T-helper 2 cell treated with Interferon-gamma antibody and Interleukin-4, amounts not matched to agents 5 μg/mL and 100 μg/mL, for 36 hours (primary cell): Measurements from ENCODE around the gene CREB3.
A peak's percentile ranks its signal among the peaks of the same experiment; 100 is the strongest.

ENCODE experiments used
- DNase-seq: peaks from one replicate; pipeline ENCODE4 v3.0.0; 2021; ENCODE audit warnings: low spot score
- H3K27ac Mint-ChIP-seq: one replicate; pipeline ENCODE4 v1.8.0; 2021; ENCODE audit warnings: mild to moderate bottlenecking, mixed read lengths
- H3K27me3 Mint-ChIP-seq: one replicate; pipeline ENCODE4 v1.8.0; 2021; ENCODE audit warnings: low read depth, mixed read lengths
- H3K36me3 Mint-ChIP-seq: one replicate; pipeline ENCODE4 v1.8.0; 2021; ENCODE audit warnings: low read depth, mixed read lengths
- H3K4me1 Mint-ChIP-seq: one replicate; pipeline ENCODE4 v1.8.0; 2021; ENCODE audit warnings: low read depth, mixed read lengths
- H3K4me3 Mint-ChIP-seq: one replicate; pipeline ENCODE4 v1.8.0; 2022; ENCODE audit warnings: mild to moderate bottlenecking, moderate library complexity, mixed read lengths
- H3K9me3 Mint-ChIP-seq: one replicate; pipeline ENCODE4 v1.8.0; 2021; ENCODE audit warnings: mixed read lengths

Gene CREB3

GRCh38 chr9:35711501-35712428 lies 20.7 kb upstream of the CREB3 start:
- no peak for DNase-seq
- Mint-ChIP-seq H3K27ac (no peak overlapping the region), H3K4me1 (peaks cover 2% of the 10 kb centered on the region), H3K36me3 (peaks cover 91% of the 10 kb centered on the region), H3K4me3 (no peak overlapping the region), H3K9me3 (no peaks in the 10 kb centered on the region), H3K27me3 (no peaks in the 10 kb centered on the region)

- Mint-ChIP-seq H3K9me3 (no peaks in the 10 kb centered on the region), H3K4me1 (peaks cover 2% of the 10 kb centered on the region), H3K36me3 (peaks cover 91% of the 10 kb centered on the region), H3K4me3 (no peak overlapping the region), H3K27me3 (no peaks in the 10 kb centered on the region), H3K27ac (no peak overlapping the region)
- DNase-seq: no peak
These were observed 19.6 kb upstream of the CREB3 start for GRCh38 chr9:35712762-35713400.

GRCh38 chr9:35713578-35713977 lies 18.9 kb upstream of the CREB3 start:
- Mint-ChIP-seq H3K27ac (no peak overlapping the region), H3K36me3 (peaks cover 91% of the 10 kb centered on the region), H3K4me1 (peaks cover 2% of the 10 kb centered on the region), H3K4me3 (no peak overlapping the region), H3K9me3 (no peaks in the 10 kb centered on the region), H3K27me3 (no peaks in the 10 kb centered on the region)
- no peak for DNase-seq

- H3K9me3 Mint-ChIP-seq: no peaks in the 10 kb centered on the region
- no peaks in the 10 kb centered on the region for H3K27me3 Mint-ChIP-seq
- H3K27ac Mint-ChIP-seq: no peak overlapping the region
- DNase-seq: no peak
- H3K36me3 Mint-ChIP-seq: peaks cover 88% of the 10 kb centered on the region
- no peak overlapping the region for H3K4me3 Mint-ChIP-seq
- H3K4me1 Mint-ChIP-seq: peaks cover 2% of the 10 kb centered on the region
These were observed 18.3 kb upstream of the CREB3 start for GRCh38 chr9:35714123-35714522.

- no peak overlapping the region for H3K4me3 Mint-ChIP-seq
- peaks cover 2% of the 10 kb centered on the region for H3K4me1 Mint-ChIP-seq
- no peak overlapping the region for H3K27ac Mint-ChIP-seq
- H3K27me3 Mint-ChIP-seq: no peaks in the 10 kb centered on the region
- peaks cover 90% of the 10 kb centered on the region for H3K36me3 Mint-ChIP-seq
- no peak for DNase-seq
- H3K9me3 Mint-ChIP-seq: no peaks in the 10 kb centered on the region
These were observed 17.8 kb upstream of the CREB3 start for GRCh38 chr9:35714579-35715252.

- H3K9me3 Mint-ChIP-seq: no peaks in the 10 kb centered on the region
- peaks cover 89% of the 10 kb centered on the region for H3K36me3 Mint-ChIP-seq
- H3K27me3 Mint-ChIP-seq: no peaks in the 10 kb centered on the region
- H3K4me3 Mint-ChIP-seq: no peak overlapping the region
- no peak for DNase-seq
- peaks cover 2% of the 10 kb centered on the region for H3K4me1 Mint-ChIP-seq
- H3K27ac Mint-ChIP-seq: no peak overlapping the region
These were observed 16.2 kb upstream of the CREB3 start for GRCh38 chr9:35716230-35716629.

GRCh38 chr9:35717132-35717870 lies 15.2 kb upstream of the CREB3 start:
- H3K36me3 Mint-ChIP-seq: peaks cover 89% of the 10 kb centered on the region
- H3K4me1 Mint-ChIP-seq: peaks cover 2% of the 10 kb centered on the region
- H3K27ac Mint-ChIP-seq: no peak overlapping the region
- DNase-seq: no peak
- H3K9me3 Mint-ChIP-seq: no peaks in the 10 kb centered on the region
- H3K4me3 Mint-ChIP-seq: no peak overlapping the region
- H3K27me3 Mint-ChIP-seq: no peaks in the 10 kb centered on the region

GRCh38 chr9:35718721-35719511 lies 13.6 kb upstream of the CREB3 start:
- Mint-ChIP-seq H3K4me3 (no peak overlapping the region), H3K9me3 (no peaks in the 10 kb centered on the region), H3K4me1 (peaks cover 2% of the 10 kb centered on the region), H3K27ac (no peak overlapping the region), H3K36me3 (peaks cover 86% of the 10 kb centered on the region), H3K27me3 (no peaks in the 10 kb centered on the region)
- DNase-seq: no peak

GRCh38 chr9:35719546-35719945 lies 12.9 kb upstream of the CREB3 start:
- no peak overlapping the region for H3K4me3 Mint-ChIP-seq
- H3K4me1 Mint-ChIP-seq: peaks cover 1% of the 10 kb centered on the region
- no peaks in the 10 kb centered on the region for H3K27me3 Mint-ChIP-seq
- no peak for DNase-seq
- H3K36me3 Mint-ChIP-seq: peaks cover 85% of the 10 kb centered on the region
- no peaks in the 10 kb centered on the region for H3K9me3 Mint-ChIP-seq
- no peak overlapping the region for H3K27ac Mint-ChIP-seq

GRCh38 chr9:35723426-35723825 lies 9.0 kb upstream of the CREB3 start:
- Mint-ChIP-seq H3K4me1 (peaks cover 11% of the 10 kb centered on the region), H3K27me3 (no peaks in the 10 kb centered on the region), H3K4me3 (no peak overlapping the region), H3K9me3 (no peaks in the 10 kb centered on the region), H3K36me3 (peaks cover 65% of the 10 kb centered on the region), H3K27ac (no peak overlapping the region)
- no peak for DNase-seq

- Mint-ChIP-seq H3K27me3 (no peaks in the 10 kb centered on the region), H3K4me3 (no peak overlapping the region), H3K36me3 (peaks cover 64% of the 10 kb centered on the region), H3K9me3 (no peaks in the 10 kb centered on the region), H3K4me1 (peaks cover 11% of the 10 kb centered on the region), H3K27ac (no peak overlapping the region)
- DNase-seq: no peak
These were observed 8.6 kb upstream of the CREB3 start for GRCh38 chr9:35723908-35724307.

- peaks cover 53% of the 10 kb centered on the region for H3K36me3 Mint-ChIP-seq
- H3K27me3 Mint-ChIP-seq: no peaks in the 10 kb centered on the region
- no peak for DNase-seq
- no peaks in the 10 kb centered on the region for H3K9me3 Mint-ChIP-seq
- no peak overlapping the region for H3K27ac Mint-ChIP-seq
- no peak overlapping the region for H3K4me3 Mint-ChIP-seq
- H3K4me1 Mint-ChIP-seq: peaks cover 11% of the 10 kb centered on the region
These were observed 7.1 kb upstream of the CREB3 start for GRCh38 chr9:35725362-35725761.

- Mint-ChIP-seq H3K4me1 (peaks cover 14% of the 10 kb centered on the region), H3K36me3 (peaks cover 44% of the 10 kb centered on the region), H3K9me3 (no peaks in the 10 kb centered on the region), H3K27me3 (no peaks in the 10 kb centered on the region), H3K27ac (peak overlapping the region; percentile 88), H3K4me3 (no peak overlapping the region)
- peak; percentile 13 for DNase-seq
These were observed 5.5 kb upstream of the CREB3 start for GRCh38 chr9:35726931-35727330.
